ENCODE results near the gene RNF166.

DNA sequence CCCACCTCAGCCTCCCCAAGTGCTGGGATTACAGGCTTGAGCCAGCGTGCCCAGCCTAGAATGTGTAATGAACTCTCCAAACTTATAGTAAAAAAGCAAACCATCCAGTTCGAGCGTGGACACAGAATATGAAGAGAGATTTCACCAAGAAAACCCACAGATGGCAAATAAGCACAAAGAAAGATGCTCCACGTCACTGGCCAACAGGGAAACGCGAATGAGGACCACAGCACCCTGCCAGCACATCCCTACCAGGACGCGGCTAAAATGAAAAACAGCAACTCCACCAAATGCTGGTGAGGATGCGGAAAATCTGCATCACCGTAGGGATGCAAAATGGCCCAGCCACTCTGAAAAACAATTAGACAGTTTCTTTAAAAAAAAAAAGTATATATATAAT lies 44.7 kb downstream of the RNF166 start:
- TF ChIP-seq POLR2AphosphoS5 (IDR thresholded peaks at IDR 0.05) (no peak), CTCF (IDR thresholded peaks at IDR 0.05; ENCODE audit: poor library complexity, severe bottlenecking) (no peak), EP300 (conservative IDR thresholded peaks at IDR 0.05; ENCODE audit: poor library complexity, severe bottlenecking) (no peak)

Data from neural cell (in vitro differentiated cells).